HK-2 (cell line): Measurements from ENCODE around the gene SOX30.

ENCODE experiments used
- DNase-seq: peaks from one replicate; pipeline ENCODE4 v3.0.0-alpha.2; 2018; ENCODE audit not compliant: unreplicated experiment

SOX30 gene

GRCh38 chr5:157659868-157660660, 7.8 kb upstream of the SOX30 start:
- no peak for DNase-seq

GRCh38 chr5:157658893-157659292, 6.7 kb upstream of the SOX30 start:
- no peak for DNase-seq

GRCh38 chr5:157657516-157657915, 5.3 kb upstream of the SOX30 start:
- DNase-seq = no peak

- DNase-seq = no peak
These were observed 438 bp downstream of the SOX30 start for GRCh38 chr5:157651623-157652376.

GRCh38 chr5:157650991-157651611, 1.1 kb downstream of the SOX30 start:
- DNase-seq = no peak

- no peak for DNase-seq
These were observed 3.1 kb downstream of the SOX30 start for GRCh38 chr5:157649101-157649500.

GRCh38 chr5:157648275-157648990, 3.8 kb downstream of the SOX30 start:
- DNase-seq = no peak

- DNase-seq = no peak
These were observed 11.7 kb downstream of the SOX30 start for GRCh38 chr5:157640406-157641066.

- DNase-seq = no peak
These were observed 21.9 kb downstream of the SOX30 start for GRCh38 chr5:157630341-157630740.

- no peak for DNase-seq
These were observed 25.4 kb downstream of the SOX30 start for GRCh38 chr5:157626831-157627230.

- no peak for DNase-seq
These were observed 28.1 kb downstream of the SOX30 start for GRCh38 chr5:157624144-157624543.

- no peak for DNase-seq
These were observed 31.5 kb downstream of the SOX30 start for GRCh38 chr5:157620776-157621175.

- no peak for DNase-seq
These were observed 34.0 kb downstream of the SOX30 start for GRCh38 chr5:157618191-157618765.

- DNase-seq = no peak
These were observed 35.5 kb downstream of the SOX30 start for GRCh38 chr5:157616785-157617184.

GRCh38 chr5:157613385-157614245, 38.6 kb downstream of the SOX30 start:
- no peak for DNase-seq

- DNase-seq = no peak
These were observed 39.7 kb downstream of the SOX30 start for GRCh38 chr5:157612581-157612980.

- DNase-seq = no peak
These were observed 40.4 kb downstream of the SOX30 start for GRCh38 chr5:157611571-157612476.

- DNase-seq = no peak
These were observed 41.2 kb downstream of the SOX30 start for GRCh38 chr5:157610990-157611389.

GRCh38 chr5:157608972-157609565, 43.2 kb downstream of the SOX30 start:
- no peak for DNase-seq
